ENCODE results near the gene ELMO2.

DNA sequence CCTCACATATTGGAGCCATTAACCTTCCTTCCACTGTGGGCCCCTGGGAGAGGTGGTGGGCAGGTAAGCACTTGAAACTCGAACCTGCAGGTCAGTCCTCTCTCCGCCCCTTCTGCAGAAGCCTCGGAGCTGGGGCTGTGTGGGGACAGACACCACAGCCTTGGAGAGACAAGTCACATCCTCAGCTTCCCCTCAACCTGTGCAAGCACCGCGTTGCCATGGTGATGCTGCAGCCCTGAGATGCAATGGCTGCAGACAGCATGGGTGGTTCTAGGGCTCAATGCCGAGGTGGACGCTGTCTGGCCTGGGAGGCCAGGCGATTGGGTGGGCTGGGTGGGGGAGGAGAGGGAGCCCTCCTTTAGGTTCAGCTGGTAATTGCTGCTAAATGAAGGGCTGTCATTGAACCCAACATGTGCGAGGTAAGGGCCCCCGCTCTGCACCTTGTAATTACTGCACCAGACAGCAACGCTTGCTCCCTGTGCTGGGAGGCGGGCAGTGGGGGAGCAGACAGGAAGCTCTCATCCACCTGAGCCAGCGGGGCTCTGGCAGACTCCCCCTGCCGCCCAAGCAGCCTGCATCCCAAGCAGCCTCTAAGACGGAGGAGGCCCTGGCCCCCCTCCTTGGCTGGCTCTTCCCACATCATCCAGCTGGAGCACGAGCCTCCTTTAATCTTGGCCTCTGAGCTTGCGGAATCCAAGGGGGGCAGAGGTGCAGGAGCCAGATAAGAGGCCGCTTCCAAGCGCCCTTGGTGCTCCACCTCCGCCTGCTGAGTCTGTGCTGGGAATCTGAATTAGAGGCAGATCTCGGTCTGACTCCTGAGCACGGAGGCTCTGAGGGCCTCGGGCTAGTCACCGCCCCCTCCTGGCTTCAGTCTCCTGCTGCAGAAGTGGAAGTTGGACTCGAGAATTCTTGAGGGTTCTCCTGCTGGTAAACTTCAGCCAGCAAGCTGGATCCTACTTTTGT lies 58.3 kb downstream of the ELMO2 start:
- TF ChIP-seq, protein P1, sequence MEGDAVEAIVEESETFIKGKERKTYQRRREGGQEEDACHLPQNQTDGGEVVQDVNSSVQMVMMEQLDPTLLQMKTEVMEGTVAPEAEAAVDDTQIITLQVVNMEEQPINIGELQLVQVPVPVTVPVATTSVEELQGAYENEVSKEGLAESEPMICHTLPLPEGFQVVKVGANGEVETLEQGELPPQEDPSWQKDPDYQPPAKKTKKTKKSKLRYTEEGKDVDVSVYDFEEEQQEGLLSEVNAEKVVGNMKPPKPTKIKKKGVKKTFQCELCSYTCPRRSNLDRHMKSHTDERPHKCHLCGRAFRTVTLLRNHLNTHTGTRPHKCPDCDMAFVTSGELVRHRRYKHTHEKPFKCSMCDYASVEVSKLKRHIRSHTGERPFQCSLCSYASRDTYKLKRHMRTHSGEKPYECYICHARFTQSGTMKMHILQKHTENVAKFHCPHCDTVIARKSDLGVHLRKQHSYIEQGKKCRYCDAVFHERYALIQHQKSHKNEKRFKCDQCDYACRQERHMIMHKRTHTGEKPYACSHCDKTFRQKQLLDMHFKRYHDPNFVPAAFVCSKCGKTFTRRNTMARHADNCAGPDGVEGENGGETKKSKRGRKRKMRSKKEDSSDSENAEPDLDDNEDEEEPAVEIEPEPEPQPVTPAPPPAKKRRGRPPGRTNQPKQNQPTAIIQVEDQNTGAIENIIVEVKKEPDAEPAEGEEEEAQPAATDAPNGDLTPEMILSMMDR (IDR thresholded peaks at IDR 0.05; ENCODE audit: low read depth, low read length, poor library complexity, severe bottlenecking) = no peak
- TF ChIP-seq EZH2phosphoT487 (IDR thresholded peaks at IDR 0.05; ENCODE audit: borderline replicate concordance, low read length) = no peak
